ENCODE data around the gene NSG2.
"Not testable (repeated sequence)": the region's sequence is repeated elsewhere in the genome, so short reads cannot be mapped to it uniquely, and the experiment has no call there.

The NSG2 gene

GRCh38 chr5:174100490-174100889, 55.0 kb downstream of the NSG2 start:
- no peaks in the 10 kb centered on the region for H3K4me1 ChIP-seq (ENCODE audit: control insufficient read depth, insufficient read depth, low read length, poor library complexity, severe bottlenecking)
- WGBS, 2 experiments (ENCODE audit: insufficient coverage in 2 of 2), result 77 to 79% methylated on average over 4 to 5 of the region's 5 CpGs

GRCh38 chr5:174101195-174101730, 55.8 kb downstream of the NSG2 start:
- no peaks in the 10 kb centered on the region for H3K4me1 ChIP-seq (ENCODE audit: control insufficient read depth, insufficient read depth, low read length, poor library complexity, severe bottlenecking)
- WGBS, 2 experiments (ENCODE audit: insufficient coverage in 2 of 2), result 89 to 96% methylated on average over 5 of the region's 6 CpGs
- no peaks in the 10 kb centered on the region for H3K36me3 ChIP-seq (ENCODE audit: control insufficient read depth, insufficient read depth, low read length)
- H3K27ac ChIP-seq (ENCODE audit: low read depth, low read length, severe bottlenecking), result no peak overlapping the region
- H3K9me3 ChIP-seq (ENCODE audit: control insufficient read depth, low read length), result no peaks in the 10 kb centered on the region
- no peak overlapping the region for H3K4me3 ChIP-seq (ENCODE audit: extremely low read depth, insufficient read depth, low read length, poor library complexity, severe bottlenecking)

More at GRCh38 chr5:174100490-174100889, 55.0 kb downstream of the NSG2 start:
- no peak overlapping the region for H3K27ac ChIP-seq (ENCODE audit: low read depth, low read length, severe bottlenecking)
- no peak overlapping the region for H3K4me3 ChIP-seq (ENCODE audit: extremely low read depth, insufficient read depth, low read length, poor library complexity, severe bottlenecking)
- no peaks in the 10 kb centered on the region for H3K9me3 ChIP-seq (ENCODE audit: control insufficient read depth, low read length)
- no peaks in the 10 kb centered on the region for H3K36me3 ChIP-seq (ENCODE audit: control insufficient read depth, insufficient read depth, low read length)

GRCh38 chr5:174102574-174102973, 57.1 kb downstream of the NSG2 start:
- not testable (repeated sequence) for H3K4me3 ChIP-seq (ENCODE audit: extremely low read depth, insufficient read depth, low read length, poor library complexity, severe bottlenecking); H3K9me3 ChIP-seq (ENCODE audit: control insufficient read depth, low read length); H3K4me1 ChIP-seq (ENCODE audit: control insufficient read depth, insufficient read depth, low read length, poor library complexity, severe bottlenecking); H3K27ac ChIP-seq (ENCODE audit: low read depth, low read length, severe bottlenecking); H3K36me3 ChIP-seq (ENCODE audit: control insufficient read depth, insufficient read depth, low read length)
- WGBS, 2 experiments (ENCODE audit: insufficient coverage in 2 of 2), result no CpG with 5 or more reads among the region's 2 CpGs

DNA sequence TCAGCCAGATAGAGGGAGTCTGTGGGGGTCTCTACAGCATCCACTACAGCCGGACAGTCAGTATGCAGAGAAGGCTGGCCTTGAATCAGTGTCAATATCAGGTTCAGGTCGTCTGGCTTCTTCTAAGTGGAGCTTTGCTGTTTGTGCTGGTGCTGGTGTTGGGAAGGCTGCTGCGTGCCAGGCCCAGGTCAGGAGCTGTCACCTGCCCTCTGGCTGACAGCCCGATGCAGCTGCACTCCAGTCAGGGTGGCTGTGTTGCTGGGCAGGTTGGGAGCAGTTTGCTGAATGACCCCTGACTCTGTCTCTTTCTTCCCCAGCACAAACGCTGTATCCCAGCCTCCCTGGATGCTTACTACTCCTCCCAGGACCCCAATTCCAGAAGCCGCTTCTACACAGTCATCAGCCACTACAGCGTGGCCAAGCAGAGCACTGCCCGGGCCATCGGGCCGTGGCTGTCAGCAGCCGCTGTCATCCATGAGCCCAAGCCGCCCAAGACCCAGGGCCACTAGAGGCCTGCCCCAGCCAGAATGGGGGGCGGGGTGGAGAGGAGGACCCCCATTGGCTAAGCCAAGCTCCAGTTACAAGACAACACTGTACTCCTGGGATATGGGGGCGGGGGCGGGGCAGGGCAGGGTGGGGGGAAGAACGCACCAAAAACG, 61.6 kb downstream of the NSG2 start:
- WGBS, 2 experiments (ENCODE audit: insufficient coverage in 2 of 2), result 83 to 88% methylated on average over 10 to 14 of the region's 17 CpGs
- Histone ChIP-seq H3K4me1 (ENCODE audit: control insufficient read depth, insufficient read depth, low read length, poor library complexity, severe bottlenecking) (peaks cover 6% of the 10 kb centered on the region), H3K27ac (ENCODE audit: low read depth, low read length, severe bottlenecking) (no peak overlapping the region), H3K4me3 (ENCODE audit: extremely low read depth, insufficient read depth, low read length, poor library complexity, severe bottlenecking) (no peak overlapping the region), H3K36me3 (ENCODE audit: control insufficient read depth, insufficient read depth, low read length) (no peaks in the 10 kb centered on the region), H3K9me3 (ENCODE audit: control insufficient read depth, low read length) (no peaks in the 10 kb centered on the region)

DNA sequence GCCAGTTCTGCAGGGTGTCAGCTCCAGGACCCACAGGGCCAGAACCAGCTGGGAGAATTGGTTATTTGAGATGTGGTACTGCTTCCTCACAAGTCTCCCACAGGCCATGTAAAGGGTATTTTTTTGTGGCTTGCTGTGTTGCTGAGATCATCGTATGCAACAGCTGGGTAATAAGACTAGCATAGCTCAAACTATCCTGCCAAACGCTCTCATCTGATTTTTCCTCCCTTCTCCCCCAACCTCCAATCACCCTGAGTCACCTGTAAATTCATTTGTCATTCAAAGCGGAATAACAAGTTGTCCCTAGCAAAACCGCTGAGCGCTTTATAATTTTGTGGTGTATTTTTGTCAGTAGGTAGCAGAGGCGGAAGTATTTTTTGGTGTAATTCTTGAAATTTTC, 63.2 kb downstream of the NSG2 start:
- peaks cover 6% of the 10 kb centered on the region for H3K4me1 ChIP-seq (ENCODE audit: control insufficient read depth, insufficient read depth, low read length, poor library complexity, severe bottlenecking)
- H3K36me3 ChIP-seq (ENCODE audit: control insufficient read depth, insufficient read depth, low read length), result no peaks in the 10 kb centered on the region
- no peak overlapping the region for H3K27ac ChIP-seq (ENCODE audit: low read depth, low read length, severe bottlenecking)
- 83 to 89% methylated on average over 3 of the region's 6 CpGs for WGBS, 2 experiments (ENCODE audit: insufficient coverage in 2 of 2)
- H3K4me3 ChIP-seq (ENCODE audit: extremely low read depth, insufficient read depth, low read length, poor library complexity, severe bottlenecking), result no peak overlapping the region
- H3K9me3 ChIP-seq (ENCODE audit: control insufficient read depth, low read length), result no peaks in the 10 kb centered on the region

- 85 to 94% methylated on average over 9 to 10 of the region's 10 CpGs for WGBS, 2 experiments (ENCODE audit: insufficient coverage in 2 of 2)
- H3K4me1 ChIP-seq (ENCODE audit: control insufficient read depth, insufficient read depth, low read length, poor library complexity, severe bottlenecking), result peaks cover 6% of the 10 kb centered on the region
- no peak overlapping the region for H3K27ac ChIP-seq (ENCODE audit: low read depth, low read length, severe bottlenecking)
Observed at GRCh38 chr5:174109698-174110260, 64.3 kb downstream of the NSG2 start.

DNA sequence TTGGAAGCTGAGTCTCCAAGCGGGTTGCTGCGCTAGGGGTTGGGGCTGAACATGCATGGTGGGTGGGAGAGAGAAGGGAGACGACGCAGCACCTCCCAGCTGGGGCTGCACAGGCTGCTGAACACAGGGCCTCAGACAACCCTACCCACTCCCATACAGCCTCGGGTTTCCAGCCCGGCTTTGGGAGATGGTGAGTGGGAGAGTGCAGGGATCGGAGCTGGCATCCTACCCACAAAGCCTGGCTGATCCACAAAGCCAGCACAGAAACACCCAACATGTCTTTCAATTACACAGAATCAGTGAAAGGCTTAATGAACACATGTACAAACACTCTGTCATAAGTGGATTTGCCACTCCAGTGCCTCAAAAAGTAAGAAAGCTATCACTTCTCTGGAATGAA, 64.8 kb downstream of the NSG2 start:
- WGBS, 2 experiments (ENCODE audit: insufficient coverage in 2 of 2), result 100% methylated on average over 1 of the region's 7 CpGs; no CpG with 5 or more reads in 1 of the 2 experiments
- Histone ChIP-seq H3K36me3 (ENCODE audit: control insufficient read depth, insufficient read depth, low read length) (no peaks in the 10 kb centered on the region), H3K4me3 (ENCODE audit: extremely low read depth, insufficient read depth, low read length, poor library complexity, severe bottlenecking) (no peak overlapping the region), H3K4me1 (ENCODE audit: control insufficient read depth, insufficient read depth, low read length, poor library complexity, severe bottlenecking) (peaks cover 6% of the 10 kb centered on the region), H3K9me3 (ENCODE audit: control insufficient read depth, low read length) (no peaks in the 10 kb centered on the region), H3K27ac (ENCODE audit: low read depth, low read length, severe bottlenecking) (no peak overlapping the region)

More at GRCh38 chr5:174109698-174110260, 64.3 kb downstream of the NSG2 start:
- Histone ChIP-seq H3K9me3 (ENCODE audit: control insufficient read depth, low read length) (no peaks in the 10 kb centered on the region), H3K4me3 (ENCODE audit: extremely low read depth, insufficient read depth, low read length, poor library complexity, severe bottlenecking) (no peak overlapping the region), H3K36me3 (ENCODE audit: control insufficient read depth, insufficient read depth, low read length) (no peaks in the 10 kb centered on the region)

DNA sequence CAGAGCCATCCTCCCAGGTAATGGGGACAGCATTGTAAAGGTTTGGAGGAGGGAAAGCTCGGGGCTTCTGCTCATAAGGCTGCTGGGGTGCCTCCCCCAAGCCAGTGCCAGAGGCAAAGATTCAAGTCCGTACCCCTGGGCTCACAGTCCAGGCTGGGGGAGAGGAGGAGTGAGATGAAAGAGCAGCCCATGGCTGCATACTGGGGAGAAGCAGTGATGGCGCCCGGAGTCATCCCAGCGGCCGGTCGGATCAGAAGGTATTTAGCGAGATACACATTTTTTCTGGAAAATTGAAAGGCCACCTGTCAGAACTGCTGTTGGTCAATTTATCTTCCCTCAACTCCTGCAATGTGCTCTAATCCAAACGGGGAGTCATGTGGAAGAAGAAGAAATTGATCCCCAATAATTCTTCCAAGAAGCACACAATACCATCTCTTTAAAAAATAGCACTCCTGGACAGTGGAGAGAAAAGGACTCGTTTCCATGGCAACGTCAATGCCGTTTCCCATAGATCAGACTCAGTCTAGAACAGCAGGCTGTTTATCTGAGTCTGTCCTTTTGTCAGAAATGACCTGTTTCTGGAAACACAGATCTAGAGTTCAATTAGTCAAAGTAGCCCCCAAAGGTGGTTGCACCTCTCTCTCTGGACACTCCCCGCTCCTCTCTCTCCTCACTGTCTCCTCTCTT, 65.9 kb downstream of the NSG2 start:
- Histone ChIP-seq H3K36me3 (ENCODE audit: control insufficient read depth, insufficient read depth, low read length) (no peaks in the 10 kb centered on the region), H3K4me3 (ENCODE audit: extremely low read depth, insufficient read depth, low read length, poor library complexity, severe bottlenecking) (no peak overlapping the region), H3K27ac (ENCODE audit: low read depth, low read length, severe bottlenecking) (no peak overlapping the region), H3K9me3 (ENCODE audit: control insufficient read depth, low read length) (no peaks in the 10 kb centered on the region), H3K4me1 (ENCODE audit: control insufficient read depth, insufficient read depth, low read length, poor library complexity, severe bottlenecking) (peaks cover 6% of the 10 kb centered on the region)
- 86 to 90% methylated on average over 11 to 12 of the region's 13 CpGs for WGBS, 2 experiments (ENCODE audit: insufficient coverage in 2 of 2)

- 86% methylated on average over 7 of the region's 7 CpGs for WGBS, 2 experiments (ENCODE audit: insufficient coverage in 2 of 2)
- no peak overlapping the region for H3K27ac ChIP-seq (ENCODE audit: low read depth, low read length, severe bottlenecking)
- no peaks in the 10 kb centered on the region for H3K9me3 ChIP-seq (ENCODE audit: control insufficient read depth, low read length)
- no peak overlapping the region for H3K4me3 ChIP-seq (ENCODE audit: extremely low read depth, insufficient read depth, low read length, poor library complexity, severe bottlenecking)
- no peaks in the 10 kb centered on the region for H3K4me1 ChIP-seq (ENCODE audit: control insufficient read depth, insufficient read depth, low read length, poor library complexity, severe bottlenecking)
- H3K36me3 ChIP-seq (ENCODE audit: control insufficient read depth, insufficient read depth, low read length), result no peaks in the 10 kb centered on the region
Observed at GRCh38 chr5:174115226-174115625, 69.7 kb downstream of the NSG2 start.

DNA sequence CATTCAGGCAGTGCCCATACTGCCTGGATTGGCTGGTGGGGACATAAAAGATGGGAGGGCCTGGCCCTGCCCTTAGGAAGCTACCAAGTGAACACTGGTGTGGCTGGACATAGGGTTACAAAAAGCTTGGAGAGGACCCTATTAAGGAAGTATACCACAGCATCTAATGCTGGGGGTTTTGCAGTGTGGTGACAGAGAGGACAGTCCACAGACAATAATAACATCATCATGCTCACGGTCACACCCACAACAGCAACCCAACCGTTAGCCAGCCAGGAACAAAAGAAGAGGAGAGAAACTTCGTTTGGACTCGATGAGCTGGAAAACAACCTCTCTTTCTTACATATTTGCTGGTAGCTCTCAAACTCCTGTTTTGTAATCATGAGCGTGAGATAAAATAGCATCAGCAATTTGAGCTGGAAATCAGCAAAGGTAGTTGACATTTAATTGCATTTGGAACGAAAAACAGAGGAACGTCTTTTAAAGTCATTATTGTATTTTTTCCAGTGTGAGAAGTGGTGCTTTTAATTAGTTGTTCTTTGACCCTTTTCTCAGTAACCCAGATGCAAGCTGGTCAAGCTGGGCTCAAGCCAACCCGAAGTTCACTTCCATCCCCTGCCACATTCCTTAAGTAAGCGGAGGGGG, 73.4 kb downstream of the NSG2 start:
- no peaks in the 10 kb centered on the region for H3K4me1 ChIP-seq (ENCODE audit: control insufficient read depth, insufficient read depth, low read length, poor library complexity, severe bottlenecking)
- no peak overlapping the region for H3K4me3 ChIP-seq (ENCODE audit: extremely low read depth, insufficient read depth, low read length, poor library complexity, severe bottlenecking)
- H3K27ac ChIP-seq (ENCODE audit: low read depth, low read length, severe bottlenecking), result no peak overlapping the region
- 87 to 95% methylated on average over 6 of the region's 9 CpGs for WGBS, 2 experiments (ENCODE audit: insufficient coverage in 2 of 2)
- H3K9me3 ChIP-seq (ENCODE audit: control insufficient read depth, low read length), result no peaks in the 10 kb centered on the region
- H3K36me3 ChIP-seq (ENCODE audit: control insufficient read depth, insufficient read depth, low read length), result no peaks in the 10 kb centered on the region

All from mesodermal cell (in vitro differentiated cells).